ENCODE data around the gene LPP. TPM values are rescaled to one million over a fixed set of nuclear protein-coding genes. Genes with fewer than 3 reads are reported as not detected.

LPP gene
- total RNA-seq, 4 donors from 2014 or later = 1,872 to 3,079 (median 2,300) TPM

DNA sequence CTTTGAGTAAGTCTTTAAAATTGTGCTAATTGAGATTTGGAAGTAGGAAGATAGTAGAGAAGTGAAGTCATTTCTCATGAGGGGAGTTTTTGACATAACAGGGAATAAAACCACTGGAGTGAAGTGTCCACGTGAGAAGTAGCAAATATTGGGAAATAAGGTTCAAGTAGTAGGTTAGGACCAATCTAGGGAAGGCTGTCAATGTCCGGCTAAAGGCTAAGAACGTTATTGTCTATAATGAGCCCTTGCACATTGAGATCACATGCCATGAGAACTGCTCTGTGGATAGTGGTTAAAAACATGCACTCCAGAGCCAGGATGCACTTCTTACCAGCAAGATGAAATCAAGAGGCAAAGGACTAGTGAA is 557.9 kb downstream of the LPP start:
- H3K27me3 ChIP-seq = no peaks in the 10 kb centered on the region
- intact Hi-C loops (cut with DNase I) = no loop called here
- TF ChIP-seq POLR2AphosphoS5 (IDR thresholded peaks at IDR 0.05) = no peak
- no peak for TF ChIP-seq POLR2A (IDR thresholded peaks at IDR 0.05; ENCODE audit: low read depth)
- TF ChIP-seq, protein P1, sequence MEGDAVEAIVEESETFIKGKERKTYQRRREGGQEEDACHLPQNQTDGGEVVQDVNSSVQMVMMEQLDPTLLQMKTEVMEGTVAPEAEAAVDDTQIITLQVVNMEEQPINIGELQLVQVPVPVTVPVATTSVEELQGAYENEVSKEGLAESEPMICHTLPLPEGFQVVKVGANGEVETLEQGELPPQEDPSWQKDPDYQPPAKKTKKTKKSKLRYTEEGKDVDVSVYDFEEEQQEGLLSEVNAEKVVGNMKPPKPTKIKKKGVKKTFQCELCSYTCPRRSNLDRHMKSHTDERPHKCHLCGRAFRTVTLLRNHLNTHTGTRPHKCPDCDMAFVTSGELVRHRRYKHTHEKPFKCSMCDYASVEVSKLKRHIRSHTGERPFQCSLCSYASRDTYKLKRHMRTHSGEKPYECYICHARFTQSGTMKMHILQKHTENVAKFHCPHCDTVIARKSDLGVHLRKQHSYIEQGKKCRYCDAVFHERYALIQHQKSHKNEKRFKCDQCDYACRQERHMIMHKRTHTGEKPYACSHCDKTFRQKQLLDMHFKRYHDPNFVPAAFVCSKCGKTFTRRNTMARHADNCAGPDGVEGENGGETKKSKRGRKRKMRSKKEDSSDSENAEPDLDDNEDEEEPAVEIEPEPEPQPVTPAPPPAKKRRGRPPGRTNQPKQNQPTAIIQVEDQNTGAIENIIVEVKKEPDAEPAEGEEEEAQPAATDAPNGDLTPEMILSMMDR (IDR thresholded peaks at IDR 0.05) = no peak
- H3K4me1 ChIP-seq = peaks cover 21 to 83% (median 77%) of the 10 kb centered on the region in 4 donors
- peaks cover 0 to 22% (median 6%) of the 10 kb centered on the region in 4 donors for H3K36me3 ChIP-seq
- 28% methylated on average over 3 of the region's 3 CpGs for WGBS
- no peaks in the 10 kb centered on the region for H3K9me3 ChIP-seq
- DNase-seq (ENCODE audit: extremely low spot score) = no peak
- H3K4me3 ChIP-seq = no peak overlapping the region
- H3K27ac ChIP-seq (replicated peaks in 1 of 4) = peak overlapping the region; percentile 64 to 77 (median 66)

DNA sequence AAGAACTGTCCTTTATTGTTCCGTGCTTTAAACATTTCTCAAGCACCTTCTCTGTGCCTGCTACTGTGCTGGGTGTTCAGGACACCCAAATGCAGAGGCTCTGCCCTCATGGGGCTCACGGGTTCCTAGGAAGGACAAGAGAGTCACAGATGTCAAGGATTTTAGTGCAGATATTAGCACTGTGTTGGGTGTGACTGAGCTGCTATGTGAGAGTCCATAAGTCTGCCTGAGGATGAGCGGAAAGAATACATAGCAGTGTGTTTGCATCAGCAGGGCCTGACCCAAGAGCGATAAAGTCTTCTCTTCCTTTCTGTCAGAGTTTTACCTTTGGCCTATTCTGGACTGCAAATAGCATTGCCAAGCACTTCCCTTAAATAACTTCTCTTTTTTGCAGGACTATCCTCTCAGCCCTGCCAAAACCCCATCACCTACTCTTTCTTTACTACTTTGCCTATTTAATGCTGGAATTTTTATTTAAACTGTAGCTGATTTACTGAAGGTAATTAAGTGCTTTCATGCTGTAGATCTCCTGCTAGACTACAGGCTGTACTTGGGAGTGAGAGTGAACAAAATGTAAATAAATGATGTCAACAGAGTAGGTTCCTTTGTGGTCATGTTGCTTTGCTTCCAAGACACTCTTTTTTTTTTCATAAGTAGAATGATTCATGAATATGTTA is 558.4 kb downstream of the LPP start:
- no peaks in the 10 kb centered on the region for H3K27me3 ChIP-seq
- H3K4me1 ChIP-seq = peaks cover 21 to 81% (median 76%) of the 10 kb centered on the region in 4 donors
- no peak overlapping the region for H3K4me3 ChIP-seq
- no peak for DNase-seq (ENCODE audit: extremely low spot score)
- H3K36me3 ChIP-seq = peaks cover 0 to 22% (median 6%) of the 10 kb centered on the region in 4 donors
- TF ChIP-seq POLR2AphosphoS5 (IDR thresholded peaks at IDR 0.05) = peak in 1 of 2 donors; percentile 47
- TF ChIP-seq, protein P1 (IDR thresholded peaks at IDR 0.05) = no peak
- intact Hi-C loops (cut with DNase I) = no loop called here
- H3K9me3 ChIP-seq = no peaks in the 10 kb centered on the region
- peak overlapping the region; percentile 64 to 77 (median 66) for H3K27ac ChIP-seq (replicated peaks in 1 of 4)
- 26% methylated on average over 4 of the region's 4 CpGs for WGBS

DNA sequence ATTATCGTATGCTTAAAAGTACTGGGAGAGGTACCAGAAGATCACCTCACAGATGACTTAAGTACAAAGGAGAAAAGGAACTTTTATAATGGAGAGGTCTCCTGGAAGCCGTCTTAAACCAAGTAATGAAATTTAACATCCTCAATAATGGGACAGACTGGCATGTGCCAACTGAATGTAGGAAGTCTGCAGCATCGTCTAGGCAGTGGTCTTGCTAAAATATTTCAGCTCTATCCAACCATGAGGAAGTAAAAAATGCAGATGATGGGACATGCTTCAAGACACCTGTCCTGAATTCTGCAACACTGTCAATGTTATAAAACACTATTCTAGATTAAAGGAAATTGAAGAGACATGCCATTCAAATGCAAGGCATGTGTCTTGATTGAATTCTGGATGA is 559.0 kb downstream of the LPP start:
- intact Hi-C loops (cut with DNase I) = no loop called here
- H3K4me3 ChIP-seq = no peak overlapping the region
- DNase-seq (ENCODE audit: extremely low spot score) = no peak
- H3K4me1 ChIP-seq = peaks cover 16 to 81% (median 74%) of the 10 kb centered on the region in 4 donors
- no peaks in the 10 kb centered on the region for H3K27me3 ChIP-seq
- H3K36me3 ChIP-seq = peaks cover 0 to 22% (median 6%) of the 10 kb centered on the region in 4 donors
- H3K9me3 ChIP-seq = no peaks in the 10 kb centered on the region
- 37% methylated on average over 3 of the region's 3 CpGs for WGBS
- no peak for TF ChIP-seq POLR2A (IDR thresholded peaks at IDR 0.05; ENCODE audit: low read depth)
- TF ChIP-seq, protein P1 (IDR thresholded peaks at IDR 0.05) = no peak
- no peak for TF ChIP-seq EP300 (IDR thresholded peaks at IDR 0.05)
- no peak for TF ChIP-seq POLR2AphosphoS5 (IDR thresholded peaks at IDR 0.05)
- peak overlapping the region in 2 of 4 donors; percentile 64 to 77 for H3K27ac ChIP-seq (replicated peaks in 1 of 4)

DNA sequence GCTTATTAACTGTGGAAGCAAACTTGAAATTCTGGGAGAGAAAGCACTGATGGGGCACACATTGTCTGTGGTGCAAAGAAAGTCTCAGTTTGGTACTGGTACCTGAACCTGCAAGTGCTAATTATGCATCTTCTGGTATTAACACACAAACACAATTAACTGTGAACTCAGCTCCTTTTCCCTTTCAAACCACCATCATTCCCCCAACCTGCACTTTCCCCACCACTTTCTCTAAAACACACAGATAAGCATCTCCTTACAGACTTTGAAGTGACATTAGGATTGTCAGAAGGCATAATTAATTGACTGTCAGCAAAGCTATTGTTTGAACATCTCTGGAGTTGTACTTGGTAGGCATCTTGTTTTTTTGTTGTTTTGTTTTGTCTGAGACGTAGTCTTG is 565.6 kb downstream of the LPP start:
- no peak for DNase-seq (ENCODE audit: extremely low spot score)
- H3K4me3 ChIP-seq = no peak overlapping the region
- TF ChIP-seq, protein P1 (IDR thresholded peaks at IDR 0.05) = no peak
- no peak for TF ChIP-seq EP300 (IDR thresholded peaks at IDR 0.05)
- no peak for TF ChIP-seq POLR2A (IDR thresholded peaks at IDR 0.05; ENCODE audit: low read depth)
- TF ChIP-seq POLR2AphosphoS5 (IDR thresholded peaks at IDR 0.05) = no peak
- H3K4me1 ChIP-seq = peaks cover 3 to 78% (median 65%) of the 10 kb centered on the region in 4 donors
- no peak overlapping the region for H3K27ac ChIP-seq (replicated peaks in 1 of 4)
- WGBS = 100% methylated on average over 1 of the region's 1 CpG
- no peaks in the 10 kb centered on the region for H3K27me3 ChIP-seq
- intact Hi-C loops (cut with DNase I) = no loop called here
- H3K9me3 ChIP-seq = no peaks in the 10 kb centered on the region
- H3K36me3 ChIP-seq = no peaks in the 10 kb centered on the region

DNA sequence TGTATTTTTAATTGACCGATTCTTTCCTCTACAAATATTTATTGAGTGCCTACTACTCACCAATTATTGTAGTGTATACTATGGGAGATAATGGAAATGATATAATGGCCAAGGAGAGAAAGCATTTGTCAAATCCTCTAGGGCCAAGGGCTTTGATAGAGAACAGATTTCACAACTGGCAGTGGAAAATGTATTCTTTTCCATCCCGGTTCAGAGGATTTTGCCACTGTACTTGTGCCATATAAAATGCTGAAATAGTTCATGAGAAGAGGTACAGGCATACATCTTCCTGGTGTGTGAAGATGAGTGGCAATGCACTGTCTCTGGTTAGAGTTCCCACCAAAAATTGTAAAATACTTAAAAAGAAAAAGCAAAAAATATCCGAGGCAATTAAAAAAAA is 566.3 kb downstream of the LPP start:
- no peaks in the 10 kb centered on the region for H3K27me3 ChIP-seq
- no peak for DNase-seq (ENCODE audit: extremely low spot score)
- no peak overlapping the region for H3K27ac ChIP-seq (replicated peaks in 1 of 4)
- TF ChIP-seq POLR2AphosphoS5 (IDR thresholded peaks at IDR 0.05) (no peak), EP300 (IDR thresholded peaks at IDR 0.05) (no peak), POLR2A (IDR thresholded peaks at IDR 0.05; ENCODE audit: low read depth) (no peak)
- TF ChIP-seq, protein P1 (IDR thresholded peaks at IDR 0.05) = no peak
- H3K36me3 ChIP-seq = no peaks in the 10 kb centered on the region
- peaks cover 3 to 71% (median 59%) of the 10 kb centered on the region in 4 donors for H3K4me1 ChIP-seq
- no peak overlapping the region for H3K4me3 ChIP-seq
- WGBS = 64% methylated on average over 2 of the region's 3 CpGs
- no peaks in the 10 kb centered on the region for H3K9me3 ChIP-seq
- intact Hi-C loops (cut with DNase I) = loop anchor here (5.0 kb wide), 1 partner anchor 37 kb away; no protein-coding TSS in a partner anchor
